SK-N-MC (cell line): ENCODE results near the gene TMEM218.

Experiments used
- EZH2 ChIP-seq: fragments of 200-600 bp; sonication (generic); IDR thresholded peaks from one replicate; pipeline ENCODE4 v1.6.1; 2017; ENCODE audit warnings: antibody characterized with exemption
- FOXP2 ChIP-seq: optimal IDR thresholded peaks from 2 replicates; pipeline ENCODE3; 2011; ENCODE audit warnings: mild to moderate bottlenecking, moderate library complexity; ENCODE audit not compliant: insufficient read depth; ENCODE audit errors: extremely low read length, control extremely low read depth
- POLR2AphosphoS5 ChIP-seq: IDR thresholded peaks from 2 replicates; pipeline ENCODE4 v1.6.1; 2012; ENCODE audit warnings: mild to moderate bottlenecking, low read depth, low read length, borderline replicate concordance

DNA sequence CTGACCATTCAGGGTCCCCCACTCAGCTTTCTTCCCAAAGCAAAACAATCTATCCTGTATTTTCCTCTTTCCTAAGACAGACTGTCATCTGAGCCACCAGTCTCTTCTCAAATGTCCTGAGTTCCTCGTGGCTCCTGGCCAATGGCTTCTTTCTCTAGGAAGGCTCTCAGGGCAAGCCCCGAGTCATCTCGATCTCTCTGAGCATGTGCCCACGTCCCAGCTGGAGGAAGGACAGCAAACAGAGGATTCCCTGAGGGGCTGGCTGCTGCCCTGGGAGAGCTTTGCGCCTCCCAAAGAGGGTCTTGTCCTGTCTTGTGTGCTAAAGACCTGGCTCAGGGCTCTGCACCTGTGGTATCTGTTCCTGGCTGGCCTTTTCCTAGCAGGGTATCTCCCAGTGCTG lies 40.0 kb downstream of the TMEM218 start:
- no peak for TF ChIP-seq EZH2
- TF ChIP-seq POLR2AphosphoS5 = no peak
- no peak for TF ChIP-seq FOXP2
